NCI-H460 (cell line): Measurements from ENCODE around the gene TTLL12. TPM values are rescaled to one million over a fixed set of nuclear protein-coding genes. Genes with fewer than 3 reads are reported as not detected.

Source experiments
- DNase-seq: peaks from one replicate; pipeline ENCODE4 v3.0.0-alpha.2; 2016; ENCODE audit warnings: low read depth; ENCODE audit errors: extremely low read depth
- polyA plus RNA-seq: library from polyadenylated mRNA; depleted of rRNA; stranded (reverse); fragments of >200 nt; gene quantifications from 2 replicates; pipeline ENCODE4 v1.2.3, GENCODE V29; 2014; cell fraction: nucleus; rRNA removed
- total RNA-seq: library from RNA; depleted of rRNA; stranded (reverse); fragments of >200 nt; shearing (Covaris generic); gene quantifications from 2 replicates; pipeline ENCODE4 v1.2.3, GENCODE V29; 2014; rRNA removed

Gene TTLL12
- 57.1 and 63.7 TPM in 2 replicates for total RNA-seq
- polyA plus RNA-seq, result 89.0 and 94.5 TPM in 2 replicates

DNA sequence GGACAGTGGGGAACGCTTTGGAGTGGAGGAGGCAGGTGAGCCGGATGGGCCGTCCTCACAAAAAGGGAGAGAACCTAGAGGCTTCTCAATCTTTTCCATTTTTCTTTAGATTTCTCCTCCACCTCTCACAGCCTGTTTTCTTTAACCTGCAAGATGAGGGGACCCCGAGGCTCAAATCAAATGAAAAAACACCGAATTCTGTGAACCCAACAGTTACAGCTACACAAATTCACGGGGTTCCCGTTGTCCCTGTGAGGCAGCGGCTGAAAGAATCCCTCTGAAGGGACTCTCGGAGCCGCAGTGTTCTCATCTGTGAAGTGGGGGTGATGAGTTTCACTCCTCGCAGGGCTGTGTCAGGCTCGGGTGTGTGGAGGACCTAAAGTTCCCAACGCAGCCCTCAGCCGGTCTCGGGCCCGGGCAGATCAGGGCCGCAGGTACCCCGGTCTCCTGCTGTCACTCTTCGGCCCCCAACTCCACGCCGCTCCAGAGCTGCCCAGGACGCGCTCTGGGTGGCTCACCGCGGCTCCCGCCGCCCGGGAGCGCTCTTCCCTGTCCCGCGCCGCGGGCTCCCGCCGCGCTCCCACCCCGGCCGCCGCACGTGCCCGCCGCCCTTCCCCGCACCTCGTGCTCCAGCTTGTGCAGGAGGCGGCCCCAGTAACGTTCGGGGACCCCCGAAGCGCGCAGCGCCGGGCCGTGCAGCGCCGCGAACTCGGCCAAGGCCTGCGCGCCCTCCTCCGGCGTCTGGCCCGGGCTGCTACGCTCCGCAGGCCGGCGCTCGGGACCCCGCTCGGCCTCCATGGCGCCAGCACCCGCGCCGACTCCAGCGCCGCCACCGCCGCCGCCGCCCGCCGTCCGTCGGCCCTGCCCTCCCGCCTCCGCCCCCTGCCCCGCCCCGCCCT lies at the start of gene TTLL12:
Gene TTLL12, minus strand, starts transcription at position 863 of the 899 bp plus-strand sequence. Its CDS starts 65 bp downstream, at position 798.
- DNase-seq, result peak; percentile 39

DNA sequence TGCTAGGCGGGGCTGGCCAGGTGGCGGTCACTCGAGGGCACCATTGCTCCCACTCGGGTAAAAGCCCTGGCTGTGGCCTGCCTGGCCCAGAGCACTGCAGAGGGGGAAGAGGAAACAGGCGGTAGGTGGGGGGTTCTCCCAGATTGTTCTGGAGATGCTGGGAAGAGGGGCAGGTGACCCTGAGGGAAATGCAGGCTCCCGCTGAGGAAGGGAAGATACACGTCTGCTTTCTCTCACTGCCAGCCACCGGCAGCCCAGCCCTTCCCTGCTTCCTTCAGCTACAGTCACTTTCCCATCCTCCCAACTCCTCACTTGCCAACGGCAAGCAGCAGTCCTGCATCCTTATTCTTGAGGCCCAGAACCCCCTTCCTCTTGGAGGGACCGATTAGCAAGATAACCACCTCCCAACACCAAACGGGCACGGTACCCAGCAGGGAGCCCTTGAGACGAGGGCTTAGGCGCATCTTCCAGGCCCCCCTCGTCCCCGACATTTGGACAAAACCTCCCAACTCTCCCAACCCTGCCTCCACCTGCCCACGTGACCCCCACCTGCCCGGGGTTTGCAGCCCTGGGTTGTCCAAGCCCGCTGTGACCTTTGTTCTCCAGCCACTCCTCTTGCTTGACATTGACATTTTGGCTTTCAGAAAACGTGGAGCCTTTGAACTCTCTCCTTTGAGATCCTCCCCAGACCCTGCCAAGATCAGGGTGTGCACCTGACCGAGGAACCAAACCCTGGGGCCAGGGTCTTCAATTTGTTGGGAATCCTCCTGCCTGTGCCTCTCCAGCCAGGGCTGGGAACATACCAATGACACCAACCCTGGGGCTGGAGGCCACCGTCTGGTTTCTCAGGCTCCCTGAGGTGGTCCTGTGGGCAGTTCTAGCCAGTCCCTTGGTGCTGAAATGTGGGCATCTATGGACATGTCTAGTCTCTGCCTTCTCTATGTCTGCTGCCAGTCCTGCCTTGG lies 48.8 kb upstream of the TTLL12 start:
- DNase-seq, result no peak

DNA sequence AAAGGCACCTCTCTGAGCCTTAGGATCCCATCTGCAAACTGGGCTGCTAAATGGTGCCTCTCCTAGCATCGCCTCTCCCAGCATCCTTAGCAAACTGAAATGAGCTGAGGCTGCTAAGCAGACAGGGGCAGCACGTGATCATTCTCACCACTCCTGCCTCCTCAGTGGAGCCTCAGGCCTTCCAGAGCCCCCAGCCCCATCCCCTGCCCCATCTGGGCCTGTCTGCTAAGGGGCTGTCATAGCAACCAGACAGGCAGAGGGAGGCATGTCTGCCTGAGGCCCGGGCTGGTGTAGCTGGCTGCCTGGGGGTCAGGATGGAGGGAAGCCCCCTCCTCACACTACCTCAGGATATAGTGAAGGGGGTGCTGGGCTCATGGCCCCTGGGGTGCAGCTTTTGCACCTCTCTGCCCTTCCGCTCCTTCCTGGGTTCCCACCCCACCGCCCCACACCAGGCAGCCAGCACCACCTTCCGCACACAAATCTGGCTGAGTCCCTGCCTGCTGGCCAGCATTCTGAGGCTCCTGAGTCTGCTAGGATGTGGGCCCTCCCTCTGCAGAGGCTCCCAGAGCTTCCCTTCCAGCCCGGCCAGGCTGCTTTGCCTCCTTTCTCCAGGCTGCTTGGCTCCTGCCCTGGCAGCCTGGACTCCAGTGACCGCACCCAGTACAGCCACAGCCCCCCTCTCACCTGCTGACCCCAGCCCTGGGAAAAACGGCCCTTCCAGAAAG lies 47.5 kb upstream of the TTLL12 start:
- DNase-seq, result no peak

DNA sequence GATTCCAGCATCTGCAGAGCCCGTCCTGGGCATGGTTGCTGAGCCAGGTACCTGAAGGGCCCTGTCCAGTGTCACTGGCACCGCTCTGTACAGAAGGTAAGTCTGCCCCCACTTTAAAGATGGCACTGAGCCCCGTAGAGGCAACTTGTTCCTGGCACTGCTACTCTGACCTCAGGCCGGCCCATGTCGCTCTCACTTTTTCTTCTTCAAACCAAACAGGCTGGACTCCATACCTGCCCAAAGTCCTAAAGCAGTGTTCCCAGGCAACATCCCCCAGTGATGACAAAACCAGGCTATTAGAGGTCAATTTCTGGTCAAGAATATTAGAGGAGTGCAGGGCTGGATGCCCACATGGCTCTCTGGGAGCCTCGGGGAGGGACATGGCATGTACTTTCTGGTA lies 46.6 kb upstream of the TTLL12 start:
- DNase-seq, result no peak

DNA sequence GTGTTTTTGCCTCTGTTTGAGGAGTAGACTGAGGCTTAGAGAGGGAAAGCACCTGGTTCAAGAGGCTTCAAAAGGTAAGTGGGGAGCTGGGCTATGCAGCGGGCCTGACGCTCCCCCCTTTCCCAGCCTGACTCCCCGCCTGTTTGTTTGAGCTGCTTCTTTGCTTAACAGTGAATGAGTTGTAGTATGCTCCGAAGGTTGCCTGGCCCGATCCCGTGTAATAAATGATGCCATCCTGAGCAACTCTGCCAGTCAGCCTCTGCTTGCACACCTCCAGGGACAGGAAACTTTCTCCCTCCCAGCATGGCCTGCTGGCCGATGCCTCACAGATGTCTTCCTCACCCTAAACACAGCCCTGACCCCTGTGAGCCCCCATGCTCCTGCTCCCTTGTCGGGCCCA lies 45.5 kb upstream of the TTLL12 start:
- DNase-seq, result no peak

DNA sequence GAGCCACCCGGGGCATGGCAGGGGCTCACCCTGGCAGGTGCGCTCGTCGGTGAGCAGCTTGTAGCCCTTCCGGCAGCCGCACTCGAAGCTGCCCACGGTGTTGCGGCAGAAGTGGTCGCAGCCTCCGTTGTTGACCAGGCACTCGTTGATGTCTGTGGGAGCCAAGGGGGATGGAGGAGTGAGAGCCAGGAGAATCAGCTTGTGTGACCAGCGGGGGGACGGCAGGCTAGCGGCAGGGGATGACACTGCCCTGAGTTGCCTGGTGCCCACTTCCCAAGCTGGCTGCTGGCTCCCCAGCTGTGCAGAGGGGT lies 44.7 kb upstream of the TTLL12 start:
- DNase-seq, result no peak

DNA sequence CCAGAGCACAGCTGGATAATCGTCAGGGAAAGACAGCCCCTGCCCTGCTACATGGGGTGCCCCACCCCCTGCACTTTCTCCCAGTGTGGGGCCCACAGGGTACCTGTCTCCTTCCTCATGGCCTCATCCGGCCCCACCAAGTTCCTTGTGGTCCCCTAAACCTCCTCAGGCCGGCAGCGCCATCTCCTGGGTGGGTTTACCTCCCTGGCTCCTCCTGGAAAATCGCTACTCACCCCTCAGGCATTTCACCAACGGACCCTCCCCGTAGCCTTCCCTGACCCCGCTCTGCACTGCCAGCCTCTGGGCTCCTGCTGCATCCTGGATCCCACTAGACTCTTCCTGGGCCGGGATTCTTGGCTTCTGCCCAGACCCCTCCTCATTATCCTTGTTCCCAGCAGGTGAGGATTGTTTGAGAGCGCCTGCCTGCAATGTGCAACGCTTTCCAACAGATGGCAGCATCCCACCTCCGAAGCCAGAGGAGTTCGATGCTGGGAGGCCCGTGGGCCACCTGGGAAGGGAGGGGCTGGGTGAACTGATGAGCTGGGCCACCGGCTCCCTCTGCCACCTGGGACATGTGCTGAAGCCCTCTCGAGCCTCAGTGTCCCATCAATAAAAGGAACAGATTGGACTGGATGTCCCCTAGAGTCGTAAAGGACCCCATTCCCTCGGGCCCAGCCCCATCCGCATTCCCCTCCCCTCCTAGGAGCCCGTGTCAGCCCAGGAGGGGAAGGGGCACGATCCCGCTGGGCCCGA lies 44.2 kb upstream of the TTLL12 start:
- DNase-seq, result peak; percentile 54

DNA sequence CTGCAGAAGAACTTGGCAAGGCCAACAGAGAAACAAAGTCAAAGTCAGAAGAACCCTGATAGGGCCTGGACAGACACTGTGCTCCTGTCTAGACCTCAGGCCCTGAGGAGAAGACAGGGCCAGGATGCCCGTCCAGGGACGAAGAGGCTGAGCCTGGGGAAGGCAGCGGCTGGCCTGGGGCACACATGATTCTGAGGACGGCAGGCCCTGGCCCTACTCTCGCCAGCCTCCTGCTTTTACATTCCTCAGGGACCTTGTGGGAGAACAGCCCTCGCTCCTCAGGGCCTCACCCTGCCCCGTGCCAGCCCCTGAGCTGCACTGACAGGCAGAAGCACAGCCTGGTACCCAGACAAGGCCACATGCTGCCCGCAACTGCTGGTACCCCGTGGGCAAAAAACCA lies 43.6 kb upstream of the TTLL12 start:
- no peak for DNase-seq

DNA sequence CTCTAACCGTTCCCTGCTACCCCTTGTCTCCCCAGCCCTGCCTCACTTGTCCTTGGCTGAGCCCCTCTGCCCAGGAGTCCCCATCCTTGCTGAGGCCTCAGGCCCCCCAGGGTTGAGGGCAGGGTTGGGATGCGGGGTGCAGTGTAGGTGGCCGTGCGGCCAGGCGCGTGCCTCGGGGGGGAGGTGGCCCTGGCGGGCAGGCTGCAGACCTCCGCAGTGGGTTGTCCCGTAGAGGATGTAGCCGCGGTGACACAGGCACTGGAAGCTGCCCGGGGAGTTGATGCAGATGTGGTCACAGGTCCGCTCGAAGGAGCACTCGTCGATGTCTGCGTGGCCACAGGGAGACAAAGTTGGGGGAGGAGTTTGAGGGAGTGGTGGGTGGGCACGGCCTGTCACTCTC lies 41.9 kb upstream of the TTLL12 start:
- DNase-seq, result no peak

DNA sequence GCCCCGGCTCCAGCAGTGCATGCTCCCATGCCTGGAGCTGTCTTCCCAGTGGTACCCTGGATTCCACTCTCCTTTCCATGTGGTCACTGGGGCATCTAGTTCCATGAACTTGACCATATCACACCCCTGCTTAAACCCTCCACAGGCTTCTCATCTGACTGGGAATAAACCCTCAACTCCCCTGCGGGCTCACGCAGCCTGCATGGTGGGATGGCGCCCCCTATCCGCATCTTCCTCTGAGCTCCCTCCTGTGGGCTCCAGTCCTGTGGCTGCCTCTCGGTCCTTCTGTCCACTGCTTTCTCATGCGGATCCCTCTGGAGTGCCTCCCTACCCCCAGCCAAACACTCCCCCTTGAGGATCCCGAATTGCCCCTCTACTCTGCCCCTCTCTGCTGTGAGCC lies 41.4 kb upstream of the TTLL12 start:
- no peak for DNase-seq

DNA sequence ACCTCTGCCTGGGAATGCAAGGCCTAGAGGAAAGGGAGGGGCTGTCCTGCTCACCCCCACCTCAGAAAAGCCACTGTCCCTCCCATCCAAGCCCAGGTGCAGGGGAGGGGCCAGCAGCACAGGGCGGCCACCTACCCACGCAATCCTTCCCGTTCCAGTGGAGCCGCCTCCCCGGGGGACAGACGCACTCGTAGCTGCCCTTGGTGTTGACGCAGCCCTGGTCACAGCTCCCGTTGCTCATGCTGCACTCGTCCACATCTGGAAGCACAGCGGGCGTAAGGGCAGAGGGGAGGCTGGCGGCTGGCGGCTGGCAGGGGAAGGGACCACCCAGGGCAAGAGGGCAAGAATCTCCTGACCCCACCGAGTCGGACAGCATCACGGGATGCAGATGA lies 40.3 kb upstream of the TTLL12 start:
- no peak for DNase-seq

DNA sequence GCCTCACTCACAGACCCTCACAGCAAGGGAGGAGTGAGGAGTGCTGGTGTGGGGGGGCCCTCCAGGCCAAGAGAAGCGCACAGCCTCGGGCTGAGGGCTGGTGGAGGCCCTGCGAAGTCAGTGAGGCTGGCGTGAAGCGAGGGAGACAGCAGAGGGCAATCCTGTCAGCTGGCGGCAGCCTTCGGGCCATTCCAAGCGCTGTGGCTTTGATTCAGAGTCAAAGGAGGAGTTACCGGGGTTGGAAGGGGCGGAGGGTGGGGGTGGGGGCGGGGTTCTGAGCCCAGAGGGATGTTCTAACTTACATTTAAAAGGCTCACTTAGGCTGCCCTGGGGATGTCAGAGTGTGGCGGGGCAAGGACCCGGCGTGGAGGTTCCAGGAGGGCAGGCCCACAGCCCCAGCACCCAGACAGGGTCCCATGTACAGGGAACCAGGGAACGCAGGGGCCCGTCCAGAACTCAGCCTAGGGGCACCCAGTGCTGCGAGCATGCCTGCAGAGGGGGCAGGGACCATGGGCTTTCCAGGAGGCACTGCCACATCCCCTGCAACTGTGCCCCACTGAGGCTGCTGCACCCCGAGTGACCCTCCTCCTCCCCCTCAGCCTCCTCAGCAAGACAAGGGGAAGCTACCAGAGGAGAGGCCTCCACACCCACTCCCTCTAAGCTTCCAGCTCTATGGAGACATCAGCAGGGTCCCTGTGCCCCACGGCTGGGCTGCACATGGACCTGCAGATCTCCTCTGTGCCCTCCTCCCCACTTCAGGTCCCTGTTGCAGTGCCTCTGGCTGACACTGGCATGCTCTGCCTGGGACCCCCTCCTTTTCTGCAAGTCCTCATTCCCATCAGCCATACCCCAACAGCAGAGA lies 39.7 kb upstream of the TTLL12 start:
- no peak for DNase-seq

DNA sequence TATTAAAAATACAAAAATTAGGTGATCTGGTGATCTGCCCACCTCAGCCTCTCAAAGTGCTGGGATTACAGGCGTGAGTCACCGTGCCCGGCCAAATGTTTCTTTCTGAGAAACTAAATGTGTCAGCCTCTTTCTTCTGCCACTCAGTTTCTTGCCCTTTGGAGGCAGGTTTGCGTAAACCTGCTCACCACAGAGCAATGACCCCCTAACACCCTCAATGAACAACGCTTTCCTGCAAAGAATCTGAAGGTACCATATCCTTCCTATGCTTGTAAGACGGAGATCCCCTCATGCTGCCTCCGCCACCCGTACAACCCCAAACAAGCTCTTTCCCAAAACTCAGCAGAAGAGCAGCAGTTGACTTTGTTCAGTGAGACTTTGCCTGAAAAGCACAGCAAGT lies 38.7 kb upstream of the TTLL12 start:
- DNase-seq, result no peak

DNA sequence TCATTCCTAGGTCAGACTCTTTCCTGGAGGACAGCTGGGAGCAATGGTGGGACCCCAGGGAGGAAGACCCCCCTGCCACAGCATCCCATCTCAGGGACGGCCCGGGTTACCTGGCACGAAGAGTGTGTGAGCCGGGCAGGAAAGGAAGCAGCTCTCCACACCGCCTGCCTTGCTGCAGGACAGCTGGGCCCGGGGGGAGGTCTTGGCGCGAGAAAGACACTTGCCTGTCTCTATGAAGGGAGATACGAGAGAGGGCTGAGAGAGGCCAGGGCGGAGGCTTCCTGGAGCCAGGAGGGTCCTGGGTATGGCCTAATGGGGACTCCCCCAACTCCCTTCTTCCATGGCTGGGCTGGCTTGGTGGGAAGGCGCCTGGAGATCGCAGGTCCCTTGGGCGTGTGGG lies 36.1 kb upstream of the TTLL12 start:
- no peak for DNase-seq

DNA sequence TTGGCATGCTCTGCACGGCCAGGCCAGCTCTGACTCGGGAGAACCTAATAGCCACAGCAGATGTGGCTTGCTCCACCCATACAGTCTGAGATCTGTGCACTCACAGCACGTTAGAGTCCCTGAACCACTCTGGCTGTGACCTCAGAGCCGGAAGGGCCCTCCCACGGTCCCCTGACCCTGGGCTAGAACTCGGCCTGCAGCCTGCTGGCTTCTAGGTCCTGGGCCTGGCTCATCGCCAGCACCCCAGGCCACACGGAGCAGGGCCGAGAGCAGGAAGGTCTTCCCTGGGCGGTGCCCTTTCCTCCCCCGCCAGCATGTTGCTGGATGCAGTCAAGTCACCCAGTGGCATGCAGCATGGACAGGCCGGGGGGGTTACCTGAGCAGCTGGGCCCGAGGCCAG lies 35.3 kb upstream of the TTLL12 start:
- no peak for DNase-seq

DNA sequence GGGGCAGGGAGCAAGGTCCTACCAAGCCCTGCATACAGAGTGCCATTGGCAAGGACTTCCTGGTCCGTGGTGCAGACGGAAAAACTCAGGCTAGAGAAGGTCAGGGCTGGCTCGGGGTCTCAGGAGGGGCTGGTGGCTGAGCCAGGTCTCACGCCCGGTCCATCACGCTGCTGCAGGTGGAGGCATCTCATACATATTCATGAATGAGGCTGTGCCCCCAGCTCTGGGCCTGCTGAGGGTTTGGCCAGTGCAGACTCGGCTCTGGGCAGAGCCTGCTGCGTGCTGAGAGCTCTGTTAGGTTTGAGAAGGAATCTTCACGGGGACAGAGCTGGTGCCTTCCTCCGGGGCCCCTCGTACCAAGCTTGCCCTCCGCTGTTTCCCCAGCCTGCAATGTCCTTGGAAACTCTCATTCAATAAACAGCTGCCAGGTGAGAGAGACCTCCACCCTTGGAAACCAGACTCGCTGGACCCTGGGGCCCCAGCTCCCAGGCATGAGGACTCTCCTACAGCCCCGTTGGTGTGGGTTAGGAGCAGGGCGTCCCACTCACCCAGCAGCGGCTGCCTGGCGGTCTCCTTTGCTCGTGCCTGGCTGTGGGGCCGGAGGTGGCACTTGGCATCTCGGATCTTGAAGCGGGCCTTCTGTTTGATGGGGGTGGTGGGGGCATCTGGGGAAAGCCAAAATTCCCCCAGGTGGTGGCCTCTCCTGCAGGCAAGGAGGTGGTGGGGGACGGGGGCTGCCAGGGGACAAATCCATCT lies 33.9 kb upstream of the TTLL12 start:
- DNase-seq, result no peak

DNA sequence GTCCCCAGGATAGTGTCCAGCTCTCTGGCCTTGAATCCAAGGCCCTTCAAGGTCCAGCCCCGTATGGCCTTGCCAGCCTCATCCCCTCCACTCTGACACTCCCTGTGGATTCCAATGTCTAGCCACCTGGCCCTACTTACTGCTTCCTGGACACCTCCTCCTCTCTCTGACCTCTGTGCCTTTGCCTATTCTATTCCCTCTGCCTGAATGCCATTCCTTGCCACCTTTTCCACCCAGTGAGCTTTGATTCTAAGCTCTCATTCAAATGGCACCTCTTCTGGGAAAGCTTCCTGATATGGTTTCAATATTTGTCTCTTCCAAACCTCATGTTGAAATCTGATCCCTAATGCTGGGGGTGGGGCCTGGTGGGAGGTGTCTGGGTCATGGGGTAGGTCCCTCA lies 31.9 kb upstream of the TTLL12 start:
- DNase-seq, result no peak

DNA sequence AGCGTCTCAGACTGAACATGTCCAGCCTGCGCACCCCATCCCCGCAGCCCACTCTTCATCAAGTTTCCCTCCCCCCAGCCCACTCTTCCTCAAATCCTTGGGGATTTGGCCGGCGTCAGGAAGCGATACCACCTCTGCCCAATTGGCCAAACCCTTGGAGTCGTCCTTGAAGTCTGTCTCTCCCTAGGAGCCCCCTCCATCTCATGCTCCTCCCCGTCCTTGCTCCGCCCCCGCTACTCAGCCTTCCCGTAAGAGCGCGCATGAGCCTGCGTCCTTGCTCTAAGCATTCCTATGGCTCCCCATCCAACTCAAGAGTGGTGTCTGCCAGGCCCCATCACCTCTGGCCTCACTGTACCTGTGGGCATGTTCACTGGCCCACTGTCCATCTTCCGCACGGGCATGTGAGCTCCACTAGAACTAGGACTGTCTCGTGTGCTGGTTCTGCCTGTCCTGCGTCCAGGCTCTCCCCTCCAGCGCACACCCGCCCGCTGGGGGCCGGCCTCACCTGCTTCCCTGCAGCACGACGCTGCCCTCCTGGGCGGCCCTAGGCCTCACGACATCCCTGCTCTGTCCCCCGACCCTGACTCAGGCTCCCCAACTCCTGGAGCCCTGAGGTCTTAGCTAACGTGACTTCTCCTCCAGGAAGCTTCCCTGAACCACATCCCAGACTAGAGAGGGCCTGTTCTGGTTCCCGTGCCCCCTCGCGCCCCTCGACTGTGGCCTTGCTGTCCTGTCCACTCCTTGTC lies 30.5 kb upstream of the TTLL12 start:
- DNase-seq, result no peak
